Keratinocyte (primary cell): ENCODE results near the gene SHISA8.

Experiments used
- CTCF ChIP-seq, 3 experiments: IDR thresholded peaks in 1 of 3; conservative IDR thresholded peaks in 1 of 3; optimal IDR thresholded peaks in 1 of 3; 2 replicates in 2 of 3; 3 replicates in 1 of 3; pipeline versions ENCODE3 to v1.5.1; 2011; ENCODE audit warnings: low read length in 3 of 3, mild to moderate bottlenecking in 3 of 3, moderate library complexity in 2 of 3, control low read depth in 1 of 3, inconsistent platforms in 1 of 3; ENCODE audit not compliant: insufficient read depth in 2 of 3; ENCODE audit errors: extremely low read depth in 1 of 3
- EZH2 ChIP-seq: IDR thresholded peaks from one replicate; pipeline ENCODE4 v1.6.1; 2012; ENCODE audit warnings: inconsistent platforms, mild to moderate bottlenecking, low read length, moderate library complexity

- TF ChIP-seq CTCF (optimal IDR thresholded peaks at IDR 0.05 in 1 of 3, IDR thresholded peaks at IDR 0.05 in 1 of 3, conservative IDR thresholded peaks at IDR 0.05 in 1 of 3; ENCODE audit: extremely low read depth in 1 of 3, insufficient read depth in 2 of 3, low read length in 3 of 3) (no peak), EZH2 (no peak)
Observed at GRCh38 chr22:41948142-41948541, 33.3 kb upstream of the SHISA8 start.
